Measurements from ENCODE around the gene BRD7. TPM values are rescaled to one million over a fixed set of nuclear protein-coding genes. Genes with fewer than 3 reads are reported as not detected.

The BRD7 gene
- polyA plus RNA-seq, 2 of the 4 experiments (the other 2 are of a cell fraction), result 60.4 to 94.5 TPM

DNA sequence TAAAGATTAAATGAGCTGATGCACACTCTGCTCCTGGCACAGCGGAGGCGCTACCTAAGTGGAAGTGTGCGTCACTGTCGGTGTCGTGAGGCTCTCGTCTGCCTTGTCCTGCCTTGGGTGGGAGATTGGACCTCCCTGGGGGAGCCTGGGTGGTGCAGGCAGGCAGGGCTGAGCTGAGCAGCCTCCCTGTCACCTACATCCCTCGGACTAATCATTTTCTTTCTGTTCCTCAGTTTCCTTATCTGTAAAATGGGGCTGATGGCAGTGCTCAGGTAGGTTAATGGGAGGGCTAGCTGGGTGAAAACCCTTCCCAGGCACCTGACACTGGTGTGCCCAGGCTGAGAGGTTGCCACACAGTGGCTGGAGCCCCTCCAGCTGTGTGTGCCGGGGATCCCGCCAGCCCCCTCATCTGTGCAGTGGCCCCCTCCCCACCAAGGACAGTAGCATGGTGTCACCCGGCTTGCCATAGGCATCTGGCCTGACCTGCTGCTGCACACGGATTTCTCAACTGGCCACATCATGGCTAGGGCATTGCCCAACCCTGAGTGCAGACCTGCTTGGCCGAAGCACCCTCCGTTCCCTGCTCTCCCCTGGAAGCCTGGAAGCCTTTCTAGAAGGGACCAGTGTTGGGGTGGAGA lies 98.2 kb downstream of the BRD7 start (continued):
- TF ChIP-seq, protein P1, sequence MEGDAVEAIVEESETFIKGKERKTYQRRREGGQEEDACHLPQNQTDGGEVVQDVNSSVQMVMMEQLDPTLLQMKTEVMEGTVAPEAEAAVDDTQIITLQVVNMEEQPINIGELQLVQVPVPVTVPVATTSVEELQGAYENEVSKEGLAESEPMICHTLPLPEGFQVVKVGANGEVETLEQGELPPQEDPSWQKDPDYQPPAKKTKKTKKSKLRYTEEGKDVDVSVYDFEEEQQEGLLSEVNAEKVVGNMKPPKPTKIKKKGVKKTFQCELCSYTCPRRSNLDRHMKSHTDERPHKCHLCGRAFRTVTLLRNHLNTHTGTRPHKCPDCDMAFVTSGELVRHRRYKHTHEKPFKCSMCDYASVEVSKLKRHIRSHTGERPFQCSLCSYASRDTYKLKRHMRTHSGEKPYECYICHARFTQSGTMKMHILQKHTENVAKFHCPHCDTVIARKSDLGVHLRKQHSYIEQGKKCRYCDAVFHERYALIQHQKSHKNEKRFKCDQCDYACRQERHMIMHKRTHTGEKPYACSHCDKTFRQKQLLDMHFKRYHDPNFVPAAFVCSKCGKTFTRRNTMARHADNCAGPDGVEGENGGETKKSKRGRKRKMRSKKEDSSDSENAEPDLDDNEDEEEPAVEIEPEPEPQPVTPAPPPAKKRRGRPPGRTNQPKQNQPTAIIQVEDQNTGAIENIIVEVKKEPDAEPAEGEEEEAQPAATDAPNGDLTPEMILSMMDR (IDR thresholded peaks at IDR 0.05), result no peak
- TF ChIP-seq CEBPB (IDR thresholded peaks at IDR 0.05), result no peak
- TF ChIP-seq NFE2L2 (conservative IDR thresholded peaks at IDR 0.05; ENCODE audit: low read length), result no peak
- TF ChIP-seq CBX8 (IDR thresholded peaks at IDR 0.05), result no peak
- TF ChIP-seq, protein P2, sequence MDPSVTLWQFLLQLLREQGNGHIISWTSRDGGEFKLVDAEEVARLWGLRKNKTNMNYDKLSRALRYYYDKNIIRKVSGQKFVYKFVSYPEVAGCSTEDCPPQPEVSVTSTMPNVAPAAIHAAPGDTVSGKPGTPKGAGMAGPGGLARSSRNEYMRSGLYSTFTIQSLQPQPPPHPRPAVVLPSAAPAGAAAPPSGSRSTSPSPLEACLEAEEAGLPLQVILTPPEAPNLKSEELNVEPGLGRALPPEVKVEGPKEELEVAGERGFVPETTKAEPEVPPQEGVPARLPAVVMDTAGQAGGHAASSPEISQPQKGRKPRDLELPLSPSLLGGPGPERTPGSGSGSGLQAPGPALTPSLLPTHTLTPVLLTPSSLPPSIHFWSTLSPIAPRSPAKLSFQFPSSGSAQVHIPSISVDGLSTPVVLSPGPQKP (IDR thresholded peaks at IDR 0.05; ENCODE audit: low read depth, low read length), result no peak
- TF ChIP-seq ZSCAN20 (CRISPR knock-in tag; IDR thresholded peaks at IDR 0.05), result no peak

DNA sequence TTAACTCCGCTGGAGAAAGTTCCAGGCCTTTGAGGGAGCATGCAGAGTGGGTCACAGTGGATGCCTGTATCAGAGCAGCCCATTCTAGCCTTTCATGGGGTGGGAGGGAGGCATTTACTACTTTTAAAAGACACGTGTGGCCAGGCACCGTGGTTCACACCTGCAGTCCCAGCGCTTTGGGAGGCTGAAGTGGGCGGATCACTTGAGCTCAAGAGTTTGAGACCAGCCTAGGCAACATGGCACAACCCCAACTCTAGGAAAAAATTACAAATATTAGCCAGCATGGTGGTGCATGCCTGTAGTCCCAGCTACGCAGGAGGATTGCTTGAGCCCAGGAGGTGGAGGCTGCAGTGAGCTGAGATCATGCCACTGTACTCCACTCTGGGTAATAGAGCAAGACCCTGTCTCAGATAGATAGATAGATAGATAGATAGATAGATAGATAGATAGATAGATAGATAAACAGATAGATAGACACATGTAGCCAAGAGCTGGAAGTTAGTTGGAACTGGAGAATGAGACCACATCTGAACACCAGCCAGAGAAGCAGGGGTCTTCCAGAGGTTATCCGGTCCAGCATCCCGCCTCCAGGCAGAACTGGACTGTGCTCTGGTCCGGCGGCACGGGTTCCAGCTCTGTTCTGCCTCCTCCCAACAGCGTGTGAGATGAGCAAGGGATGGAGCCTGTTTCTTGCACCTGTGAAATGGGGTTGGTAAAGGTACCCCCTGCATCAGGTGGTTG lies 98.8 kb downstream of the BRD7 start:
- DNase-seq (ENCODE audit: low read depth in 1 of 2, low spot score in 1 of 2) (no peak), FAIRE-seq (no peak), ATAC-seq (no peak)
- CTCF ChIA-PET, result interaction anchor here (0.9 to 1.1 kb wide), 2 partner anchors 24 to 402 kb away, joined by 3 read pairs; no protein-coding TSS in a partner anchor
- POLR2A ChIA-PET, result no interaction called here
- H3K27ac ChIP-seq, result no peak overlapping the region
- no peak overlapping the region for H3K4me2 ChIP-seq
- no peaks in the 10 kb centered on the region for H3K9me3 ChIP-seq
- TF ChIP-seq POLR2AphosphoS2 (conservative IDR thresholded peaks at IDR 0.05; ENCODE audit: low read length) (no peak), JUN (IDR thresholded peaks at IDR 0.05) (no peak), BHLHE40 (IDR thresholded peaks at IDR 0.05; ENCODE audit: low read depth, low read length) (no peak), GATA3 (IDR thresholded peaks at IDR 0.05; ENCODE audit: borderline replicate concordance) (no peak), CBX8 (IDR thresholded peaks at IDR 0.05) (no peak), SMC3 (IDR thresholded peaks at IDR 0.05) (no peak), EHMT2 (IDR thresholded peaks at IDR 0.05; ENCODE audit: low read depth) (no peak), HOXB5 (CRISPR knock-in tag; IDR thresholded peaks at IDR 0.05) (no peak), ZC3H11A (IDR thresholded peaks at IDR 0.05) (no peak), EP300 (IDR thresholded peaks at IDR 0.05) (no peak), HEYL (CRISPR knock-in tag; IDR thresholded peaks at IDR 0.05) (no peak), MYC (IDR thresholded peaks at IDR 0.05; ENCODE audit: borderline replicate concordance, low read length) (no peak)
- TF ChIP-seq, protein P3, sequence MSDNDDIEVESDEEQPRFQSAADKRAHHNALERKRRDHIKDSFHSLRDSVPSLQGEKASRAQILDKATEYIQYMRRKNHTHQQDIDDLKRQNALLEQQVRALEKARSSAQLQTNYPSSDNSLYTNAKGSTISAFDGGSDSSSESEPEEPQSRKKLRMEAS (IDR thresholded peaks at IDR 0.05), result no peak
- TF ChIP-seq, protein P4, sequence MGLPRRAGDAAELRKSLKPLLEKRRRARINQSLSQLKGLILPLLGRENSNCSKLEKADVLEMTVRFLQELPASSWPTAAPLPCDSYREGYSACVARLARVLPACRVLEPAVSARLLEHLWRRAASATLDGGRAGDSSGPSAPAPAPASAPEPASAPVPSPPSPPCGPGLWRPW (IDR thresholded peaks at IDR 0.05), result no peak
- TF ChIP-seq, protein P5, sequence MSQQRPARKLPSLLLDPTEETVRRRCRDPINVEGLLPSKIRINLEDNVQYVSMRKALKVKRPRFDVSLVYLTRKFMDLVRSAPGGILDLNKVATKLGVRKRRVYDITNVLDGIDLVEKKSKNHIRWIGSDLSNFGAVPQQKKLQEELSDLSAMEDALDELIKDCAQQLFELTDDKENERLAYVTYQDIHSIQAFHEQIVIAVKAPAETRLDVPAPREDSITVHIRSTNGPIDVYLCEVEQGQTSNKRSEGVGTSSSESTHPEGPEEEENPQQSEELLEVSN (IDR thresholded peaks at IDR 0.05; ENCODE audit: borderline replicate concordance, low read depth), result no peak
- TF ChIP-seq, protein P6, sequence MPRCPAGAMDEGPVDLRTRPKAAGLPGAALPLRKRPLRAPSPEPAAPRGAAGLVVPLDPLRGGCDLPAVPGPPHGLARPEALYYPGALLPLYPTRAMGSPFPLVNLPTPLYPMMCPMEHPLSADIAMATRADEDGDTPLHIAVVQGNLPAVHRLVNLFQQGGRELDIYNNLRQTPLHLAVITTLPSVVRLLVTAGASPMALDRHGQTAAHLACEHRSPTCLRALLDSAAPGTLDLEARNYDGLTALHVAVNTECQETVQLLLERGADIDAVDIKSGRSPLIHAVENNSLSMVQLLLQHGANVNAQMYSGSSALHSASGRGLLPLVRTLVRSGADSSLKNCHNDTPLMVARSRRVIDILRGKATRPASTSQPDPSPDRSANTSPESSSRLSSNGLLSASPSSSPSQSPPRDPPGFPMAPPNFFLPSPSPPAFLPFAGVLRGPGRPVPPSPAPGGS (IDR thresholded peaks at IDR 0.05), result no peak
- TF ChIP-seq, protein P7, sequence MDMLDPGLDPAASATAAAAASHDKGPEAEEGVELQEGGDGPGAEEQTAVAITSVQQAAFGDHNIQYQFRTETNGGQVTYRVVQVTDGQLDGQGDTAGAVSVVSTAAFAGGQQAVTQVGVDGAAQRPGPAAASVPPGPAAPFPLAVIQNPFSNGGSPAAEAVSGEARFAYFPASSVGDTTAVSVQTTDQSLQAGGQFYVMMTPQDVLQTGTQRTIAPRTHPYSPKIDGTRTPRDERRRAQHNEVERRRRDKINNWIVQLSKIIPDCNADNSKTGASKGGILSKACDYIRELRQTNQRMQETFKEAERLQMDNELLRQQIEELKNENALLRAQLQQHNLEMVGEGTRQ (IDR thresholded peaks at IDR 0.05), result no peak
- 83% methylated on average over 12 of the region's 12 CpGs for WGBS (ENCODE audit: missing lambda C conversion rate)
- no peak overlapping the region for H3K4me3 ChIP-seq
- peaks cover 3% of the 10 kb centered on the region; the same call in 1 of the 3 replicates for H3K4me1 ChIP-seq

Data from A549 (cell line).